GM23338 (cell line): ENCODE measurements around the gene JAG2. TPM values are rescaled to one million over a fixed set of nuclear protein-coding genes. Genes with fewer than 3 reads are reported as not detected.

ENCODE experiments used
- ATAC-seq: fragments of 200-7000 bp; cut with Tn5 transposase; 3 replicates; pipeline ENCODE4 v1.9.1; 2020
- DNase-seq: peaks from one replicate; pipeline ENCODE4 v3.0.0-alpha.2; 2015; ENCODE audit warnings: low spot score
- H2AFZ ChIP-seq: fragments of 200-600 bp; sonication (generic); 2 replicates; pipeline ENCODE4 v1.8.0; 2016; ENCODE audit warnings: antibody characterized with exemption, mild to moderate bottlenecking, moderate library complexity
- H3F3A ChIP-seq: fragments of 200-600 bp; sonication (generic); replicated peaks from 2 replicates; pipeline ENCODE4 v1.8.0; 2017; ENCODE audit warnings: antibody characterized with exemption, mixed run types, low read depth
- H3K27ac ChIP-seq: fragments of 200-600 bp; sonication (generic); 2 replicates; pipeline ENCODE4 v1.6.1; 2016; ENCODE audit warnings: low read depth
- H3K27me3 ChIP-seq: fragments of 200-600 bp; sonication (generic); 2 replicates; pipeline ENCODE4 v1.8.0; 2016; ENCODE audit warnings: mild to moderate bottlenecking, mixed run types, moderate library complexity; ENCODE audit not compliant: insufficient read depth
- H3K36me3 ChIP-seq: fragments of 200-600 bp; sonication (generic); 2 replicates; pipeline ENCODE4 v1.8.0; 2016; ENCODE audit warnings: mild to moderate bottlenecking; ENCODE audit not compliant: insufficient read depth
- H3K4me1 ChIP-seq: fragments of 200-600 bp; sonication (generic); 2 replicates; pipeline ENCODE4 v1.8.0; 2016; ENCODE audit warnings: mild to moderate bottlenecking, moderate library complexity; ENCODE audit not compliant: insufficient read depth
- H3K4me2 ChIP-seq: fragments of 200-600 bp; sonication (generic); 2 replicates; pipeline ENCODE4 v1.7.1; 2017; ENCODE audit warnings: mixed run types
- H3K4me3 ChIP-seq: fragments of 200-600 bp; sonication (generic); 2 replicates; pipeline ENCODE4 v1.6.1; 2016; ENCODE audit warnings: mixed run types
- H3K79me2 ChIP-seq: fragments of 200-600 bp; sonication (generic); replicated peaks from 2 replicates; pipeline ENCODE4 v1.8.0; 2017; ENCODE audit warnings: mild to moderate bottlenecking; ENCODE audit not compliant: insufficient read depth
- H3K9me2 ChIP-seq: fragments of 200-600 bp; sonication (generic); 2 replicates; pipeline ENCODE4 v1.8.0; 2017; ENCODE audit not compliant: insufficient read depth
- H4K20me1 ChIP-seq: fragments of 200-600 bp; sonication (generic); replicated peaks from 2 replicates; pipeline ENCODE4 v1.8.0; 2017; ENCODE audit warnings: mild to moderate bottlenecking; ENCODE audit not compliant: insufficient read depth
- H3K27ac Mint-ChIP-seq: 2 replicates; pipeline ENCODE4 v1.8.0; 2020; ENCODE audit warnings: inconsistent platforms, mild to moderate bottlenecking, moderate library complexity, mixed read lengths
- H3K27me3 Mint-ChIP-seq: 3 replicates; pipeline ENCODE4 v1.8.0; 2022; ENCODE audit warnings: low read depth, mild to moderate bottlenecking, moderate library complexity, mixed read lengths, inconsistent platforms; ENCODE audit not compliant: insufficient read depth, poor library complexity
- H3K36me3 Mint-ChIP-seq: 3 replicates; pipeline ENCODE4 v1.8.0; 2021; ENCODE audit warnings: low read depth, mild to moderate bottlenecking, inconsistent platforms, moderate library complexity, mixed read lengths
- H3K4me1 Mint-ChIP-seq: 3 replicates; pipeline ENCODE4 v1.8.0; 2020; ENCODE audit warnings: mild to moderate bottlenecking, inconsistent platforms, mixed read lengths
- H3K4me3 Mint-ChIP-seq: 3 replicates; pipeline ENCODE4 v1.8.0; 2021; ENCODE audit warnings: moderate library complexity, mild to moderate bottlenecking, inconsistent platforms, mixed read lengths
- H3K9me3 Mint-ChIP-seq: 3 replicates; pipeline ENCODE4 v1.8.0; 2020; ENCODE audit warnings: moderate library complexity, mild to moderate bottlenecking, inconsistent platforms, mixed read lengths
- CREB1 ChIP-seq: fragments of 250-450 bp; sonication (Bioruptor Pico); IDR thresholded peaks from 2 replicates; pipeline ENCODE4 v1.5.0; 2020; ENCODE audit warnings: low read depth, mild to moderate bottlenecking, moderate library complexity
- CTCF ChIP-seq, 2 experiments: fragments of 200-600 bp in 1 of 2; sonication (generic) in 1 of 2; conservative IDR thresholded peaks; 2 replicates each; pipeline versions ENCODE4 v1.5.1 to v1.6.1; 2016 to 2017; ENCODE audit warnings: antibody characterized with exemption in 2 of 2, low read depth in 2 of 2, mild to moderate bottlenecking in 2 of 2, moderate library complexity in 1 of 2
- ETS1 ChIP-seq: IDR thresholded peaks from 2 replicates; pipeline ENCODE4 v1.6.1; 2016; ENCODE audit warnings: antibody characterized with exemption
- EZH2 ChIP-seq: fragments of 200-600 bp; sonication (generic); IDR thresholded peaks from one replicate; pipeline ENCODE4 v1.8.0; 2017; ENCODE audit warnings: antibody characterized with exemption, mild to moderate bottlenecking, low read depth; ENCODE audit not compliant: unreplicated experiment
- EZH2phosphoT487 ChIP-seq: fragments of 200-600 bp; sonication (generic); IDR thresholded peaks from one replicate; pipeline ENCODE4 v1.8.1; 2018; ENCODE audit warnings: antibody characterized with exemption; ENCODE audit not compliant: unreplicated experiment
- POLR2AphosphoS5 ChIP-seq: IDR thresholded peaks from 2 replicates; pipeline ENCODE4 v1.6.1; 2016; ENCODE audit warnings: antibody characterized with exemption, low read depth
- ZNF331 ChIP-seq: fragments of 250-450 bp; sonication (Bioruptor Pico); IDR thresholded peaks from 2 replicates; pipeline ENCODE4 v1.5.0; 2020; ENCODE audit warnings: low read depth, mild to moderate bottlenecking, moderate library complexity
- ZNF462 ChIP-seq: fragments of 250-450 bp; sonication (Bioruptor Pico); IDR thresholded peaks from 2 replicates; pipeline ENCODE4 v1.5.0; 2020; ENCODE audit warnings: mild to moderate bottlenecking, moderate library complexity
- polyA plus RNA-seq: library from polyadenylated mRNA; unstranded; fragments of >200 nt; fragmentation: Nextera tagmentation; extraction: Ambion mirVana; gene quantifications from 2 replicates; pipeline ENCODE4 v1.2.1, GENCODE V29; 2016
- total RNA-seq: library from RNA; depleted of rRNA; stranded (reverse); fragments of >200 nt; shearing (Covaris generic); gene quantifications from 2 replicates; pipeline ENCODE4 v1.2.3, GENCODE V29; 2014

Gene JAG2
- total and polyA plus RNA-seq, 2 experiments from 2014 or later = 1.9 to 10.3 TPM

- no peaks in the 10 kb centered on the region for H3F3A ChIP-seq
- no peak for DNase-seq
- TF ChIP-seq CTCF (conservative IDR thresholded peaks at IDR 0.05; ENCODE audit: low read depth in 2 of 2) (peak in 1 of 2 experiments; percentile 47; a peak in 2 of 4 replicates), EZH2phosphoT487 (no peak)
- no peaks in the 10 kb centered on the region for H3K9me2 ChIP-seq
- no peaks in the 10 kb centered on the region; the same call in 1 of the 2 replicates for H4K20me1 ChIP-seq
- ATAC-seq = no peak
- peaks cover 3% of the 10 kb centered on the region; the same call in 1 of the 3 replicates for H3K4me1 Mint-ChIP-seq
- peaks cover 13% of the 10 kb centered on the region; the same call in 1 of the 2 replicates for H3K27me3 ChIP-seq
- peaks cover 16% of the 10 kb centered on the region for H3K27me3 Mint-ChIP-seq
- no peak overlapping the region for H3K27ac Mint-ChIP-seq
- no peaks in the 10 kb centered on the region for H3K79me2 ChIP-seq
- H2AFZ ChIP-seq = no peak overlapping the region
- H3K9me3 Mint-ChIP-seq = no peaks in the 10 kb centered on the region; the same call in 2 of the 3 replicates
- no peaks in the 10 kb centered on the region; the same call in 1 of the 2 replicates for H3K4me1 ChIP-seq
- no peaks in the 10 kb centered on the region for H3K36me3 Mint-ChIP-seq
- no peaks in the 10 kb centered on the region for H3K36me3 ChIP-seq
- no peak overlapping the region for H3K4me2 ChIP-seq
- H3K4me3 Mint-ChIP-seq = no peak overlapping the region
- no peak overlapping the region for H3K27ac ChIP-seq
- H3K4me3 ChIP-seq = no peak overlapping the region
These were observed 9.7 kb upstream of the JAG2 start for GRCh38 chr14:105178069-105178867.

- Histone ChIP-seq H3K27ac (no peak overlapping the region), H3K9me2 (no peaks in the 10 kb centered on the region), H3K79me2 (no peaks in the 10 kb centered on the region), H3F3A (no peaks in the 10 kb centered on the region), H3K36me3 (no peaks in the 10 kb centered on the region), H2AFZ (no peak overlapping the region), H3K4me1 (no peaks in the 10 kb centered on the region; the same call in 1 of the 2 replicates), H3K4me3 (no peak overlapping the region), H3K4me2 (no peak overlapping the region), H3K27me3 (peaks cover 9% of the 10 kb centered on the region; the same call in 1 of the 2 replicates), H4K20me1 (no peaks in the 10 kb centered on the region; the same call in 1 of the 2 replicates)
- no peak for DNase-seq
- H3K4me1 Mint-ChIP-seq = peaks cover 3% of the 10 kb centered on the region; the same call in 1 of the 3 replicates
- H3K4me3 Mint-ChIP-seq = no peak overlapping the region
- H3K36me3 Mint-ChIP-seq = no peaks in the 10 kb centered on the region
- no peak overlapping the region for H3K27ac Mint-ChIP-seq
- no peak for ATAC-seq
- no peaks in the 10 kb centered on the region; the same call in 2 of the 3 replicates for H3K9me3 Mint-ChIP-seq
- peaks cover 12% of the 10 kb centered on the region for H3K27me3 Mint-ChIP-seq
- TF ChIP-seq ETS1 = no peak
- no peak for TF ChIP-seq ZNF331 (CRISPR knock-in tag)
- no peak for TF ChIP-seq EZH2phosphoT487
- no peak for TF ChIP-seq CTCF (conservative IDR thresholded peaks at IDR 0.05; ENCODE audit: low read depth in 2 of 2)
- no peak for TF ChIP-seq ZNF462 (CRISPR knock-in tag)
- no peak for TF ChIP-seq POLR2AphosphoS5
- TF ChIP-seq CREB1 (CRISPR knock-in tag) = no peak
- no peak for TF ChIP-seq EZH2
These were observed 8.5 kb upstream of the JAG2 start for GRCh38 chr14:105177082-105177481.
